ENCODE data around the gene HAUS8.

The HAUS8 gene

DNA sequence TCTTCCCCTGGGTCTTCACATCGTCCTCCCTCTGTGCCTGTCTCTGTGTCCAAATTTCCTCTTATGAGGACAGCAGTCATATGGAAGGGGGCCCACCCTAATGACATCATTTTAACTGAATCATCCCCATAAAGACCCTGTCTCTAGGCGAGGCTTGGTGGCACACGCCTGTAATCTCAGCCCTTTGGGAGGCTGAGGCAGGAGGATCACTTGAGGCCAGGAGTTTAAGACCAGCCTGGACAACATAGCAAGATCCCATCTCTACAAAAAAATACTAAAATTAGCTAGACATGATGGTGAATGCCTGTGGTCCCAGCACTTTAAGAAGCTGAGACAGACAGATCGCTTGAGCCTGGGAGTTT is 5.2 kb upstream of the HAUS8 start:
- H3K9ac ChIP-seq (ENCODE audit: low read depth, low read length) = peak overlapping the region; percentile 37
- peaks cover 38% of the 10 kb centered on the region for H3K4me1 ChIP-seq (ENCODE audit: control insufficient read depth, insufficient read depth, low read length)
- no peaks in the 10 kb centered on the region for H3K9me3 ChIP-seq (replicated peaks; ENCODE audit: low read length)
- H3K27me3 ChIP-seq (ENCODE audit: control insufficient read depth, insufficient read depth, low read length) = no peaks in the 10 kb centered on the region
- H3K4me2 ChIP-seq (ENCODE audit: low read length) = peak overlapping the region; percentile 72
- peak overlapping the region; percentile 27 for H3K4me3 ChIP-seq (ENCODE audit: low read length)
- peaks cover 5% of the 10 kb centered on the region for H3K36me3 ChIP-seq (ENCODE audit: insufficient read depth, low read length)

DNA sequence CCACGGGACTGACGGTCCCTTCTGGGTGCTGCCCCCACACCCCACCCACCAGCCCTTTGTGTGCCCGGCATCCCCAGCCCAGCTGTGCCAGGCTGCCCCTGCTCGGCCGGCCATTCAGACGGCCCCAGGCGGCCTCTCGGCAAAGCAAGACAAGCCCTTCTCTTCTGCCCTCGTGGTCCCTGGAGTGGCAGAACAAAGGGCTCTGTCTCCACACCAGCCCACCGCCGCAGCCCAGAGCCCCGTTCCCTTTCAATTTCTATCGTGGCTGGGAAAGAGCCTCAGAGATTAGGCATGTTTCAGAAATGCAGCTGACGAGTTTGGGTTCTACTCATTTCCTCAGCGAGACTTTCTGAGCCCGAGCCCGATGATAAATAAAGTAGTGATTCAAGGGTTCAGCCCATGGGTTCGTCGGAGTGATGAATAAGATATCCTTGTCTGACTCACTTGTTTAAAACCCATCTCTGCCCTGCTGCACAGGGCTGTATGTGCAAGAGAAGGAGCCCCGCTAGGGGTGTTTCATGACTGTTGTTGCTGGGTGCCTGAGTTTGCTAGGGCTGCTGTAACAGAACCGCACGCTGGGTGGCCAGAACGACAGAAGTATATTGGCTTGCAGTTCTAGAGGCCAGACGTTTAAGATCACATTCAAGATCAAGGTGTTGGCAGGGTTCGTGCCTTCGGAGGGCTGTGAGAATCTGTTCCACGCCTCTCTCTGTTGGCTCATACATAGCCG is 4.6 kb upstream of the HAUS8 start:
- Histone ChIP-seq H3K4me3 (ENCODE audit: low read length) (peak overlapping the region; percentile 68), H3K9me3 (replicated peaks; ENCODE audit: low read length) (no peaks in the 10 kb centered on the region), H3K4me2 (ENCODE audit: low read length) (peak overlapping the region; percentile 90), H3K27me3 (ENCODE audit: control insufficient read depth, insufficient read depth, low read length) (no peaks in the 10 kb centered on the region), H3K4me1 (ENCODE audit: control insufficient read depth, insufficient read depth, low read length) (peaks cover 38% of the 10 kb centered on the region), H3K9ac (ENCODE audit: low read depth, low read length) (peak overlapping the region; percentile 90), H3K36me3 (ENCODE audit: insufficient read depth, low read length) (peaks cover 5% of the 10 kb centered on the region)

DNA sequence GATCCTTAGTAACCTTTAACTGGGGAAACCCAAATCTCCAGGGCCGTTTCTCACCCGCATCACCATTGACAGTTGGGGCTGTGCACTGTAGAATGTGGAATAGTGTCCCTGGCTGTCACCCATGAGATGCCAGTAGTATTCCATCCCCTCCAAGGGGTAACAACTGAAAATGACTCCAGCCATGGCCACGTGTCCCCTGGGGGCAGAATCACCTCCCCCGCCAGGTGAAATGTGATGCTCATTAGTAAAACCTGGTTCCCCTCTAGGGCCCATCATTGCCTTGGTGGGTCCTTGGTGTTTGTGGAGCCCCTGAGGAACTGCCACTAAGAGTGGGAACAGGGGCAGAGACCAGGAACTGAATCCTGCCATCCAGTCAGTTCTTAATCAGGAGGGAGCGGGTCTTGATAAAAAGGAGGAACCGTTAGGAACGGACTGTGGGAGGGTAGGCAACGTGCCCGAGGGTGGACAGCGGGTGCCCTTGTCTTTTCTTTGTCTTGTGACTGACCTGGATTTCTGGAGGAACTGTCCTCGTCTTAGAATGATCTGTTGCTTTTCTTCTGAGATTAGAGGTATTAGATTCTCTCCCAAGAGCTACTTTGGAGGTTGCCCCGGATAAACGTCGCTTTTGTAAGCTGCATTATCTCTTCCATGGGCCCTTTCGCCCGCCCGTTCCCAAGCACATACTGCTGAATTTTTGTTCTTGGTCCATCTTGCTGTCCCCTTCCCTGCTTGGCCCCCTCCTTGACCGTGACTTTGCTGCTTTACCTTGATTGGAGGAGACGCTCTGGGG is 3.9 kb upstream of the HAUS8 start:
- H3K4me1 ChIP-seq (ENCODE audit: control insufficient read depth, insufficient read depth, low read length) = peaks cover 44% of the 10 kb centered on the region
- H3K4me2 ChIP-seq (ENCODE audit: low read length) = peak overlapping the region; percentile 90
- H3K9ac ChIP-seq (ENCODE audit: low read depth, low read length) = peak overlapping the region; percentile 90
- H3K27me3 ChIP-seq (ENCODE audit: control insufficient read depth, insufficient read depth, low read length) = no peaks in the 10 kb centered on the region
- H3K36me3 ChIP-seq (ENCODE audit: insufficient read depth, low read length) = peaks cover 5% of the 10 kb centered on the region
- H3K4me3 ChIP-seq (ENCODE audit: low read length) = peak overlapping the region; percentile 68
- no peaks in the 10 kb centered on the region for H3K9me3 ChIP-seq (replicated peaks; ENCODE audit: low read length)

DNA sequence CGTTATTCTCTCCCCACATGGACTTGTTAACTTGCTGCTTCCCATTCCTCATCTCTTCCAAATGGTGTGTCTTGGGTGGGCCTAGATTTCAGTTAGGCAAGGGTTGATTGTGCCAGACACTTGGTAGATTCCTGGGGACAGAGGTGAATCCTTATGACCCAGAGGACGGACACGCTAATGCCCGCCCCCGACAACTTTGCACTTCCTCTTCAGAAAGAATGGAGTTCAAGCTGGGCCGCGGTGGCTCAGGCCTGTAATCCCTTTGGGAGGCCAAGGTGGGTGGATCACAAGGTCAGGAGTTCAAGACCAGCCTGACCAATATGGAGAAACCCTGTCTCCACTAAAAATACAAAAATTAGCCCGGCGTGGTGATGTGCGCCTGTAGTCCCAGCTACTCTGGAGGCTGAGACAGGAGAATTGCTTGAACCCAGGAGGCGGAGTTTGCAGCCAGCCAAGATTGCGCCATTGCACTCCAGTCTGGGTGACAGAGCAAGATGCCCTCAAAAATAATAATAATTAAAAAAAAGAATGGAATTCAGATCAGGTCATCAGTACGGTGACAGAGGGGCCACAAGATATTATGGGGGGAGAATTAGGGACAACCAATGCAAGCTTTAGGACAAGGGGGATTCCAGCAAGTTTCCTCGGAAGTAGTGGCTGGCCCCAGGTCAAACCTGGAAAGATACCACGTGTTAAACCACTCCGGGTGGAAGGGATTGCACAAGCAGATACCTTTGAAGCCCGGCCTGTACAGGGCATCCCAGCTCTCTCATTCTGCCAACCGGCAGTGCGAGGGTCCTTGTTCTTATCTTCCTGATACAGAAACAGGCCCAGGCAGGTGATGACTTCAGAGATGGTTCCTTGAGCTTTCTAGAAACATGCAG is 3.0 kb upstream of the HAUS8 start:
- Histone ChIP-seq H3K4me3 (ENCODE audit: low read length) (peak overlapping the region; percentile 68), H3K4me2 (ENCODE audit: low read length) (peak overlapping the region; percentile 95), H3K27me3 (ENCODE audit: control insufficient read depth, insufficient read depth, low read length) (no peaks in the 10 kb centered on the region), H3K9ac (ENCODE audit: low read depth, low read length) (peak overlapping the region; percentile 90), H3K36me3 (ENCODE audit: insufficient read depth, low read length) (peaks cover 7% of the 10 kb centered on the region), H3K9me3 (replicated peaks; ENCODE audit: low read length) (no peaks in the 10 kb centered on the region), H3K4me1 (ENCODE audit: control insufficient read depth, insufficient read depth, low read length) (peaks cover 50% of the 10 kb centered on the region)

DNA sequence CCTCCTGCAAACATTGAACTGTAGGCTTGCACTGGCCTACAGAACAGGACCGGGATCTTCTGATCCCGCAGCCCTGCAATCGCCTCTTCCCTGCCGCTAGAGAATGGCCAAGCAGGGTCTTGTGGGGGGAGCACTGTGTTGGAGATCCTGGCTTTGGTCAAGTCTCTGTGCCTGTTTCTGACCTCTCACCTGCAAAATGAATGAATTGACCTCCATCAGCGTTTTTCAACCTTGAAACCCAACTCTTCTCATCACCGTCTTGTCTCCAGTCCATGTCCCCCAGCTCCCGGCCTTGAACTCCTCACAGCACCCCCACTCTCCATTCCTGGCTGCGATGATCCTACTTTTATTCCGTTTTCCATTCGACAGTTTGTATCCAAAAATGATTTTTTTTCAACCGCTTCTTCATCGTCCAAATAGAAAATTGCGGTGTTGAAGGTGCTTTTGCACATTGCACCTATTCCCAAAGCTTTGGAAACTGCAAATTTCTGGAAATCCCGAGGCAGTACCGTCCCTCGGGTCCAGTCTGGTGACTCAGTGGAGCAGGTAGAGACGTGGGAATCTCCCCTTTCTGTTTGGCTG is 2.3 kb upstream of the HAUS8 start:
- Histone ChIP-seq H3K9me3 (replicated peaks; ENCODE audit: low read length) (no peaks in the 10 kb centered on the region), H3K27me3 (ENCODE audit: control insufficient read depth, insufficient read depth, low read length) (no peaks in the 10 kb centered on the region), H3K4me1 (ENCODE audit: control insufficient read depth, insufficient read depth, low read length) (peaks cover 50% of the 10 kb centered on the region), H3K4me2 (ENCODE audit: low read length) (peak overlapping the region; percentile 95), H3K4me3 (ENCODE audit: low read length) (peak overlapping the region; percentile 91), H3K36me3 (ENCODE audit: insufficient read depth, low read length) (peaks cover 11% of the 10 kb centered on the region), H3K9ac (ENCODE audit: low read depth, low read length) (peak overlapping the region; percentile 96)

DNA sequence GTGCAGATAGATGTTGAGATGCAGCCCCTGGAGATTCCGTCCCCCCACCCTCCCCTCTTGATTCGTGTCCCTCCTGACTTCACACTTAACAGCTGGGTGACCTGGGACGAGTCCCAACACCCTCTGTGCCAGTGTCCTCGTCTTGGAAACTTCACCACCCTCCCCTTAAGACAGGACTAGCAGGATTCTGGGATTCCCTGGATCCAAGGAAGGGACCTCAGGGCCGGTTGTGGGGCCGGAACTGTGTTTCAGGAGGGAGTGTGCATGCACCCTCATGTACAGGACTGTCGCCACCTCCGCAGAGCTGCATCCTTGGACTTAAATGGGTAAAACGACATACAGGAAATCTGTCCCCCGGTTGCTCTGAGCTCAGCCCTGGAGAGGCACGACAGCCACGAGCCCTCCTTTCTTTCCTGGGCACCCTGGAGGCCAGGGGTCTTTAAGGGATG is 1.3 kb upstream of the HAUS8 start:
- H3K9me3 ChIP-seq (replicated peaks; ENCODE audit: low read length) = no peaks in the 10 kb centered on the region
- peak overlapping the region; percentile 91 for H3K4me3 ChIP-seq (ENCODE audit: low read length)
- H3K36me3 ChIP-seq (ENCODE audit: insufficient read depth, low read length) = peaks cover 14% of the 10 kb centered on the region
- H3K9ac ChIP-seq (ENCODE audit: low read depth, low read length) = peak overlapping the region; percentile 96
- H3K4me1 ChIP-seq (ENCODE audit: control insufficient read depth, insufficient read depth, low read length) = peaks cover 50% of the 10 kb centered on the region
- H3K4me2 ChIP-seq (ENCODE audit: low read length) = peak overlapping the region; percentile 95
- no peaks in the 10 kb centered on the region for H3K27me3 ChIP-seq (ENCODE audit: control insufficient read depth, insufficient read depth, low read length)

DNA sequence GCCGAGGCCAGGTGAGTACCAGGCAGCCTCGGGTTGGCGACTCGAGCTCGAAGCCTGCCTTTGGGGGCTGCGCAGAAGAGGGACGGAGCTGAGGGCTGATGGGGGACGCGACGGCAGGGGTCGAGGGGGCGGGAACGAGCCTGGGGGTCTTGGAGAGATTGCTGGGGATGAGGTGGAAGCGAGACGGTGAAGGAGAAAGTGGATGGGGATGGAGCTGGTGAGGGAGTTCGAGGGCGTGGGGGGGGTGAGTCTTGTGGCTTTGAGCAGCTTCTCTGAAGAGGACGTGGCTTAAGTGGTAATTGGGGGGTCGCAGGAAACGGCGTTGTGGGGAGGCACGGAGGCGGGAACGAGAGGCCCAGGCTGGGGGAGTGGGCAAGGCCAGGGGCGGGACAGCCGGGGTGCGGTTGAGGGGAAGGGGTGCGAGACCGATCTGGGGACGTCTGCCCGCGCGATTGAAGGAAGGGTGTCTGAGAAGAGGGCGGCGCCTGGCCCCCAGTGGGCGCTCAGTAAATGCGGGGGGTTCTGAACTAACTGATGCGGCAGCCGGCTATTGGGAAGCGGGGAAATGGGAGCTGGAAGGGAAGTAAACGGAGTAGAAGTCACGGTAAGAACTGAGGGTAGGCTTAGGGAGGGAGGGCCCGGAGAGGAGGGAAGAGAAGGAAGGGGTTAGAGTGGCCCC is 751 bp upstream of the HAUS8 start:
- Histone ChIP-seq H3K27me3 (ENCODE audit: control insufficient read depth, insufficient read depth, low read length) (no peaks in the 10 kb centered on the region), H3K9me3 (replicated peaks; ENCODE audit: low read length) (no peaks in the 10 kb centered on the region), H3K4me1 (ENCODE audit: control insufficient read depth, insufficient read depth, low read length) (peaks cover 50% of the 10 kb centered on the region), H3K9ac (ENCODE audit: low read depth, low read length) (peak overlapping the region; percentile 96), H3K4me2 (ENCODE audit: low read length) (peak overlapping the region; percentile 95), H3K4me3 (ENCODE audit: low read length) (peak overlapping the region; percentile 91), H3K36me3 (ENCODE audit: insufficient read depth, low read length) (peaks cover 18% of the 10 kb centered on the region)

DNA sequence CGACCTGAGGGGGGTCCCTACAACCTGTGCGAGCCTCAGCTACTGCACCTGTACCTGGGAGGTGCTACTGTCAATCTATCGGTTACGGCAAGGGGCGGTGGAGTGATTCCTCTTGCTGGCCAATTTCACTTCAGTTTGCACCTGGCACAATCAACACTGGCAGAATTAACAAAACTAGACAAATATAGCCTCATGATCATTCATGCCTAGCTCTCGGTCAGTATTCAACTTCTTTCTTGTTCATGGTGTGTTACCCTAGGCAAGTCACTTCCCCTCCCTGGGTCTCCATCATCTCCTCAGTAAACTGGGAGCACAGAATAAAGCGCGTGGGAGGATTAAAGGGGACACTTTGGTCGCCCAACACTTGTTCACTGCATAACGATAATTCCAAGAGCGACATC is 618 bp downstream of the HAUS8 start:
- Histone ChIP-seq H3K36me3 (ENCODE audit: insufficient read depth, low read length) (peaks cover 21% of the 10 kb centered on the region), H3K4me1 (ENCODE audit: control insufficient read depth, insufficient read depth, low read length) (peaks cover 42% of the 10 kb centered on the region), H3K4me2 (ENCODE audit: low read length) (peak overlapping the region; percentile 95), H3K4me3 (ENCODE audit: low read length) (peak overlapping the region; percentile 96), H3K27me3 (ENCODE audit: control insufficient read depth, insufficient read depth, low read length) (no peaks in the 10 kb centered on the region), H3K9ac (ENCODE audit: low read depth, low read length) (peak overlapping the region; percentile 85), H3K9me3 (replicated peaks; ENCODE audit: low read length) (no peaks in the 10 kb centered on the region)

DNA sequence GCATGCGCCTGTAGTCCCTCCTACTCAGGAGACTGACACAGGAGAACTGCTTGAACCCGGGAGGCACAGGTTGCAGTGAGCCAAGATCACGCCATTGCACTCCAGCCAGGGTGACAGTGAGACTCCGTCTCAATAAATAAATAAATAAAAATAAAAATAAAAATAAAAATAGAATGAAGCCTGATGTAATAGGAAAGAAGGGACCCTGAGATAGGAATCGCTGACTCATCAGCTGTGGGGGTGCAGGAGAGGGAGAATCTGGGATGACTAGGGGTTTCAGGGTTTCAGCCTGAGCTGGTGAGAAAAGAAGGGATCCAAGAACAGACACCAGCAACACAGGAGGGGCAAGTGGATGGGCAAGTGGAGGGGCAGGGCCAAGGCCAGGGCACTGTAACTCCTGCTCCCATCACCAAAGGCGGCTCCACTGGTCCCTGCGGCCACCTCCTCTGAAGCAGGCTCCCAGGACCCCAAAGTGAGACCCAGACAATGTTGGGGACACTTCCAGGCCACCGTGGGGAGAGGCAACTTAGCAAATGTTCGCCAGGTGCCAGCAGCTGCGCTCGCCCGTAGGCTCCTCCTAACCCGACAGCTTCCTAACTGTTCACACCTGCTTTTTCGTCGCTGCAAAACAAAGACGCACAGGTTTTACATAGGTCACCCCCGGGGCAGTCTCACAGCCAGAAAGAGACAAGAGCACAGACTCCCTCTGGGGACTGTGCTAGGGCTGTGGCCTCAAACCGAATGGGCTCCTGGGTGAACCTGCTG is 1.2 kb downstream of the HAUS8 start:
- peaks cover 36% of the 10 kb centered on the region for H3K4me1 ChIP-seq (ENCODE audit: control insufficient read depth, insufficient read depth, low read length)
- peak overlapping the region; percentile 85 for H3K9ac ChIP-seq (ENCODE audit: low read depth, low read length)
- H3K4me2 ChIP-seq (ENCODE audit: low read length) = peak overlapping the region; percentile 95
- H3K4me3 ChIP-seq (ENCODE audit: low read length) = peak overlapping the region; percentile 96
- H3K36me3 ChIP-seq (ENCODE audit: insufficient read depth, low read length) = peaks cover 22% of the 10 kb centered on the region
- H3K27me3 ChIP-seq (ENCODE audit: control insufficient read depth, insufficient read depth, low read length) = no peaks in the 10 kb centered on the region
- H3K9me3 ChIP-seq (replicated peaks; ENCODE audit: low read length) = no peaks in the 10 kb centered on the region

DNA sequence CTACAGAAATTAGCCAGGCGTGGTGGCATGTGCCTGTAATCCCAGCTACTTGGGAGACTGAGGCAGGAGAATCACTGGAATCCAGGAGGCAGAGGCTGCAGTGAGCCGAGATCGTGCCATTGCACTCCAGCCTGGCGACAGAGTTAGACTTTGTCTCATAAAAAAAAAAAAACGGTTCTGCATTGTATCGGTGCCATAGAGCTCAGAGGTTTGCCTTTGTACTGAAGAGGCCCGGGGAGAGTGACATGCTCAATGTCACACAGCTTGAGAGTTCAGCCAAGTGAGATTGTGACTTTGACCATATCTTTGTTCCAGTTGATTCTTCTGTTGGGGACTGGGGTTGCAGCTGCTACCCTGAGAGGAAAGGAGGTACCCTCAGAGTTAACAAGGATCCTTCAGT is 4.3 kb downstream of the HAUS8 start:
- Histone ChIP-seq H3K4me2 (ENCODE audit: low read length) (no peak overlapping the region), H3K4me3 (ENCODE audit: low read length) (no peak overlapping the region)

More for the DNA sequence above, 4.3 kb downstream of the HAUS8 start:
- peaks cover 20% of the 10 kb centered on the region for H3K36me3 ChIP-seq (ENCODE audit: insufficient read depth, low read length)
- H3K9ac ChIP-seq (ENCODE audit: low read depth, low read length) = no peak overlapping the region
- peaks cover 11% of the 10 kb centered on the region for H3K4me1 ChIP-seq (ENCODE audit: control insufficient read depth, insufficient read depth, low read length)
- H3K9me3 ChIP-seq (replicated peaks; ENCODE audit: low read length) = no peaks in the 10 kb centered on the region
- no peaks in the 10 kb centered on the region for H3K27me3 ChIP-seq (ENCODE audit: control insufficient read depth, insufficient read depth, low read length)
